ENCODE measurements around the gene PLCXD1.
"Not testable (repeated sequence)": the region's sequence is repeated elsewhere in the genome, so short reads cannot be mapped to it uniquely, and the experiment has no call there.

The PLCXD1 gene

GRCh38 chrX:258291-259040 lies 22.7 kb upstream of the PLCXD1 start:
- Mint-ChIP-seq H3K4me1 (no peaks in the 10 kb centered on the region), H3K9me3 (no peaks in the 10 kb centered on the region), H3K4me3 (no peak overlapping the region), H3K27me3 (no peaks in the 10 kb centered on the region), H3K27ac (no peak overlapping the region)
- ATAC-seq (peak; percentile 13), DNase-seq (no peak)

GRCh38 chrX:259692-260355 lies 21.4 kb upstream of the PLCXD1 start:
- H3K27me3 Mint-ChIP-seq: no peaks in the 10 kb centered on the region
- ATAC-seq: peak; percentile 56
- peak overlapping the region in 1 of 2 donors; percentile 41 for H3K4me3 Mint-ChIP-seq
- H3K27ac Mint-ChIP-seq: no peak overlapping the region
- no peak for DNase-seq
- H3K9me3 Mint-ChIP-seq: no peaks in the 10 kb centered on the region
- H3K4me1 Mint-ChIP-seq: no peaks in the 10 kb centered on the region

GRCh38 chrX:261167-261918 lies 19.8 kb upstream of the PLCXD1 start:
- no peak overlapping the region for H3K4me3 Mint-ChIP-seq
- H3K9me3 Mint-ChIP-seq: no peaks in the 10 kb centered on the region
- DNase-seq (peak in 1 of 2 donors; percentile 7), ATAC-seq (peak; percentile 24)
- peak overlapping the region in 1 of 2 donors; percentile 9 for H3K27ac Mint-ChIP-seq
- no peaks in the 10 kb centered on the region for H3K4me1 Mint-ChIP-seq
- no peaks in the 10 kb centered on the region for H3K27me3 Mint-ChIP-seq

- H3K4me1 Mint-ChIP-seq: no peaks in the 10 kb centered on the region
- ATAC-seq (no peak), DNase-seq (peak in 1 of 2 donors; percentile 7)
- H3K27ac Mint-ChIP-seq: no peak overlapping the region
- no peaks in the 10 kb centered on the region for H3K27me3 Mint-ChIP-seq
- H3K4me3 Mint-ChIP-seq: no peak overlapping the region
- H3K9me3 Mint-ChIP-seq: no peaks in the 10 kb centered on the region
Measured at GRCh38 chrX:261919-262352, 19.2 kb upstream of the PLCXD1 start.

DNA sequence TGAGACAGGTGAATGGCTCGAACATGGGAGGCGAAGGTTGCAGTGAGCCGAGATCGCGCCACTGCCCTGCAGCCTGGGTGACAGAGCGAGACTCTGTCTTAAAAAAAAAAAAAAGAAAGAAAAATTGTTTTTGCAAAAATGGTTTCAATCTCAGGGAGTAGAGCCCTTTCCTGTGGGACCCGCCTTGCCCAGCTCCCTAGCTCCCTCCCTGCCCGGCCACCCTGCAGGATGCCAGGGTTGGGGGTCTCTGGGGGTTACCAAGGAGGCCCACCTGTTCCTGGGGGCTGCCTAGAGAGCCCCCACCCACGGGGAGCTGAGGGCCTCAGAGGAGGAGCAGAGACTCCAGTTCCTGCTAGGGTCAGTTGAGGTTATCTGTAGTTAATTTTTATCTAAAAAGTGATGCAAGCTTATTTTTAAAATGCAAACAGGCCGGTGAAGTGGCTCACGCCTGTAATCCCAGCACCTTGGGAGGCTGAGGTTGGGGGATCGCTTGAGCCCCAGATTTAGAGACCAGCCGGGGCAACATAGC lies 18.7 kb upstream of the PLCXD1 start:
- Mint-ChIP-seq H3K4me1 (no peaks in the 10 kb centered on the region), H3K27ac (no peak overlapping the region), H3K9me3 (no peaks in the 10 kb centered on the region), H3K27me3 (no peaks in the 10 kb centered on the region), H3K4me3 (no peak overlapping the region)
- no peak for ATAC-seq
- DNase-seq: peak in 1 of 2 donors; percentile 5

DNA sequence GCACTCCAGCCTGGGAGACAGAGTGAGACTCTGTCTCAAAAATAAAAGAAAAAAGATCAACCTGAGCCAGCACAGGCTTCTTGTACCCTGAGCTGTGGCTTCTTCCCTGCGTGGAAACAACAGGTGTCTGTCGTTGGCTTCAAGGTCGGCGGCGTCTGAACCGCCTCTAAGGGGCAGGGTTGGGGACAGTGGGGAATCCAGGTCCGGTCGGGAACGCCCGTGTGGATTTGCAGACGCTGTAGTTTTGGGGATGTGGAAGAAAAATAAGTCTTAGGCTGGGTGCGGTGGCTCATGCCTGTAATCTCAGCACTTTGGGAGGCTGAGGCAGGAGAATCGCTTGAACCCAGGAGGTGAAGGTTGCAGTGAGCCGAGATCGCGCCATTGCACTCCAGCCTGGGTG lies 17.2 kb upstream of the PLCXD1 start:
- not testable (repeated sequence) for ATAC-seq, H3K4me1 Mint-ChIP-seq, H3K4me3 Mint-ChIP-seq, H3K27me3 Mint-ChIP-seq, H3K9me3 Mint-ChIP-seq
- peak in 1 of 2 donors; percentile 5 for DNase-seq
- H3K27ac Mint-ChIP-seq: peak overlapping the region in 1 of 2 donors; percentile 6

DNA sequence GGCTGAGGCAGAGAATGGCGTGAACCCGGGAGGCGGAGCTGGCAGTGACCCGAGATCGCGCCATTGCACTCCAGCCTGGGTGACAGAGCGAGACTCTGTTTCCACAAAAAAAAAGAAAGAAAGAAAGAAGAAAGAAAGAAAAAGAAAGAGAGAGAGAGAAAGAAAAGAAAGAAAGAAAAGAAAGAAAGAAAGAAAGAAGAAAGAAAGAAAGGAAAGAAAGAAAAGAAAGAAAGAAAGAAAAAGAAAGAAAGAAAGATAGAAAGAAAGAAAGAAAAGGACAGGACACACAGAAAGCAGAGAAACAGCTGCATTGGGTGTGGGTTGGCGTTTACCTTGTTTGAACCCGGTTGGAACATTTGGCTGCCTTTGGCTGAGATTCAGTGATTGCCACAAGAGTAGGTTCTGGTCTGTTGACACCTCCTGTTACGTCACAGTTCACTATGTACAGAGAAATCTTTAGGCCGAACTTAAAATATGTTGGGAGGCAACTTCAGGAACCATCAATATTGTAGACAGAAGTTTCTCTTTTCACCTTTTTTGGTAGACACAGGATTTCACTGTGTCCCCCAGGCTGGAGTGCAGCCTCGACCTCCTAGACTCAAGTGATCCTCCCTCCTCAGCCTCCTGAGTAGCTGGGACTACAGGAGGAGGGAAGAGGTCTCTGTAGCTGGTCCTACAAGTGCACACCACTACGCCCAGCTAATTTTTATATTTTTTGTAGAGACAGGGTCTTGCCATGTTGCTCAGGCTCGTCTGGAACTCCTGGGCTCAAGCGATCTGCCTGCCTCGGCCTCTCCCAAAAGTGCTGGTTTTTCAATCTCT lies 16.3 kb upstream of the PLCXD1 start:
- no peak overlapping the region for H3K4me3 Mint-ChIP-seq
- H3K4me1 Mint-ChIP-seq: no peaks in the 10 kb centered on the region
- H3K27ac Mint-ChIP-seq: peak overlapping the region in 1 of 2 donors; percentile 10
- DNase-seq (peak in 1 of 2 donors; percentile 5), ATAC-seq (no peak)
- H3K9me3 Mint-ChIP-seq: no peaks in the 10 kb centered on the region
- no peaks in the 10 kb centered on the region for H3K27me3 Mint-ChIP-seq

GRCh38 chrX:265502-265901 lies 15.7 kb upstream of the PLCXD1 start:
- DNase-seq (no peak), ATAC-seq (no peak)
- no peak overlapping the region for H3K27ac Mint-ChIP-seq
- no peaks in the 10 kb centered on the region for H3K27me3 Mint-ChIP-seq
- no peaks in the 10 kb centered on the region for H3K9me3 Mint-ChIP-seq
- H3K4me1 Mint-ChIP-seq: no peaks in the 10 kb centered on the region
- H3K4me3 Mint-ChIP-seq: no peak overlapping the region

DNA sequence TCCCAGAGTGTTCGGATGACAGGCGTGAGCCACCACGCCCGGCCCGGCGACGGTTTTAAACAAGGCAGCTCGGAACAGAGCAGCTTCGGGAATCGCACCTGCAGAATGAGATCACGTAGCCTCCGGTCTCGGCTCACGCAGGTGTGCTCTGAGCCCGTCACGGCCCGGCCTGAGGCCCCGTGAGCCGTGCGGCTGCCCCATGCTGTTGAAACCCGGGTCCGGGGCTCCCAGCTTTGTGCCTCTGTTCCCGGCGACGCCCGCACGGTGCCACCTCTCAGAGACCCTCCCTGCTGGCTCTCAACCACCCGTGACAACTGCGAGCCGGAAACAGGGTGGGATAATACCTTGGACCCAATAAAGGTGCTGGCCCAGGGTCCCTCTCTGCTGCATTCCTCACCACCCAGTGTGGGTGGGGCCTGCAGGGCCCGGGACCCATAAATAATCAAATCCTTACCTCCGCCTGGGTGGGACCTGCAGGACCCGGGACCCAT lies 13.4 kb upstream of the PLCXD1 start:
- no peaks in the 10 kb centered on the region for H3K9me3 Mint-ChIP-seq
- ATAC-seq: peak; percentile 49
- H3K27ac Mint-ChIP-seq: no peak overlapping the region
- H3K4me3 Mint-ChIP-seq: no peak overlapping the region
- H3K4me1 Mint-ChIP-seq: no peaks in the 10 kb centered on the region
- DNase-seq: peak in 1 of 2 donors; percentile 7
- H3K27me3 Mint-ChIP-seq: no peaks in the 10 kb centered on the region

DNA sequence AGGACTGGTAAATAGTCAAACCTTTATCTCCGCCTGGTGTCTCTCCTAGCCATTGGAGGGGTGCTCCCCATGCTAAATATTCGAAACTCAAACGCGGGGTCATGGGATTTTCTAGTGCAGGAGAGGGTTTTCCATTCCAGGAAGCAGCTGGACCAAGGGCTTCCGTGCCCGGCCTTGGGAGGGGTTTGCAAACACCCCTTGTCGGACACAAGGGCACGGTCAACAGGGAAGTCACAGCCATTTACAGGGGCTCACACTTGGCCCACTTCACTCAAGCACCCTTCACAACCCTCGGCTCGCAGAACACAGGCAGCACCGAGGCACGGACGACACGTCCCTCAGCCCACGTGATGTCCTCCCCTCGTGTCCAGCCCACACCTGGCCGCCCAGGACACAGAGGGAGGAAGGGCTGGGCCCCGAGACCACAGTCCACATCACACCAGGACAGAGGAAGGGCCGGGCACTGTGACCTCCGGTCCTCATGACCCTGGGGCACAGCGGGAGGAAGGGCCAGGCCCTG lies 10.3 kb upstream of the PLCXD1 start:
- ATAC-seq (no peak), DNase-seq (no peak)
- Mint-ChIP-seq H3K9me3 (no peaks in the 10 kb centered on the region), H3K4me1 (peaks cover 10% of the 10 kb centered on the region), H3K27ac (no peak overlapping the region), H3K4me3 (no peak overlapping the region), H3K27me3 (peaks cover 8% of the 10 kb centered on the region)

GRCh38 chrX:274904-275475 lies 6.2 kb upstream of the PLCXD1 start:
- DNase-seq: no peak
- H3K27ac Mint-ChIP-seq: peak overlapping the region in 1 of 2 donors; percentile 52
- H3K4me1 Mint-ChIP-seq: peaks cover 41% of the 10 kb centered on the region
- H3K4me3 Mint-ChIP-seq: peak overlapping the region; percentile 66 to 91
- peaks cover 8% of the 10 kb centered on the region for H3K27me3 Mint-ChIP-seq
- no peaks in the 10 kb centered on the region for H3K9me3 Mint-ChIP-seq
- no peak for ATAC-seq

DNA sequence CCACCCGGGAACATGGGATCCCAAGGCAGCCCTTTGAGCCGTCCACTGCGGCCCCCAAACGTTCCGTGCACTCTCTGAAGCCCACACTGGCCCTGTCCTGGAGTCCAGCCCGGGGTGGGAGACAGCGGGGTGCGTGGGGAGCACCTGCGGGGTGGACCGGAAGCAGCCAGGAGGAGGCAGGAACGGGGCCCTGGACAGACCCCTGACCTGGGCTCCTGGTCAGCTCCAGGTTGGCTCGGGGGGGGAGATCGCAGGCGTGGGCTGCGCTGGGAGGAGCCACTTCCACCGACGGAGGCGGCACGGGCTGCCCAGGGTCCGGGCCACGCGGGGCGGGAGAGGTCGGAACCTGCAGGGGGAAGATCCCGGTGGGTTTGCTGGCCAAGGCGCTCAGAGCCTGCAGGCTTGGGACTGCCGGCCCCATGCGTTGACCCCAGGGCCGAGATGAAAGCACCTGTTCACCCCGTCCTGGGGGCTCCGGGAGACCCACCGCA lies 5.7 kb upstream of the PLCXD1 start:
- H3K4me3 Mint-ChIP-seq: peak overlapping the region; percentile 83 to 91
- DNase-seq (no peak), ATAC-seq (peak; percentile 31)
- no peak overlapping the region for H3K27ac Mint-ChIP-seq
- no peaks in the 10 kb centered on the region for H3K9me3 Mint-ChIP-seq
- H3K27me3 Mint-ChIP-seq: peaks cover 8% of the 10 kb centered on the region
- peaks cover 41% of the 10 kb centered on the region for H3K4me1 Mint-ChIP-seq

GRCh38 chrX:275967-276580 lies 5.1 kb upstream of the PLCXD1 start:
- H3K27me3 Mint-ChIP-seq: peaks cover 8% of the 10 kb centered on the region
- H3K4me3 Mint-ChIP-seq: peak overlapping the region; percentile 83 to 91
- peaks cover 42% of the 10 kb centered on the region for H3K4me1 Mint-ChIP-seq
- ATAC-seq (peak; percentile 69), DNase-seq (peak; percentile 29 to 50)
- peak overlapping the region; percentile 30 to 79 for H3K27ac Mint-ChIP-seq
- H3K9me3 Mint-ChIP-seq: no peaks in the 10 kb centered on the region
